Body of pancreas (tissue), 4 donors: ENCODE results near the gene SUCO.

ENCODE experiments used
- POLR2A ChIP-seq, 3 donors: fragments of 450-650 bp; IDR thresholded peaks; one replicate each; pipeline ENCODE4 v1.6.1; 2016; ENCODE audit warnings: antibody characterized with exemption in 3 of 3, mild to moderate bottlenecking in 2 of 3
- TF ChIP-seq, protein P1 (sequence below), 7 experiments: fragments of 450-650 bp in 4 of 7; fragments of 200-600 bp in 3 of 7; sonication (generic) in 3 of 7; IDR thresholded peaks; one replicate each; pipeline ENCODE4 v1.5.1; 2016 to 2019; ENCODE audit warnings: antibody characterized with exemption in 7 of 7

DNA sequence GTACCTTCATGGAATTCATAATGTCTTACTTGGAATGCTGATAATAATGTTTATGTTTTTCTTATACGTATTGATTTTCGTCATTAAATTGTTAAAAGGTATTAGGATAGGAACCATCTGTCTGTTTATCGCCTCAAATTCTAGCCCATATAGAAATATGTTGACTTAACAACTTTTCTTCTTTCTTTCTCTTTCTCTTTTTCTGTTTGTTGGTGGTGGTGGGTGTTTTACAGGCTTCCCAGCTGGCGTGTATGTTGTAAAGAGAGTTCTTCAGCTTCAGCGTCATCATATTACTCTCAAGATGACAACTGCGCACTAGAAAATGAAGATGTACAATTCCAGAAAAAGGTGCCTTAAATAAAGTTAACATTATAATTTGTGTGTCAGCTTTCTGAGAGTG is 18.3 kb downstream of the SUCO start:
- TF ChIP-seq POLR2A (IDR thresholded peaks at IDR 0.05): no peak
- TF ChIP-seq, protein P1, sequence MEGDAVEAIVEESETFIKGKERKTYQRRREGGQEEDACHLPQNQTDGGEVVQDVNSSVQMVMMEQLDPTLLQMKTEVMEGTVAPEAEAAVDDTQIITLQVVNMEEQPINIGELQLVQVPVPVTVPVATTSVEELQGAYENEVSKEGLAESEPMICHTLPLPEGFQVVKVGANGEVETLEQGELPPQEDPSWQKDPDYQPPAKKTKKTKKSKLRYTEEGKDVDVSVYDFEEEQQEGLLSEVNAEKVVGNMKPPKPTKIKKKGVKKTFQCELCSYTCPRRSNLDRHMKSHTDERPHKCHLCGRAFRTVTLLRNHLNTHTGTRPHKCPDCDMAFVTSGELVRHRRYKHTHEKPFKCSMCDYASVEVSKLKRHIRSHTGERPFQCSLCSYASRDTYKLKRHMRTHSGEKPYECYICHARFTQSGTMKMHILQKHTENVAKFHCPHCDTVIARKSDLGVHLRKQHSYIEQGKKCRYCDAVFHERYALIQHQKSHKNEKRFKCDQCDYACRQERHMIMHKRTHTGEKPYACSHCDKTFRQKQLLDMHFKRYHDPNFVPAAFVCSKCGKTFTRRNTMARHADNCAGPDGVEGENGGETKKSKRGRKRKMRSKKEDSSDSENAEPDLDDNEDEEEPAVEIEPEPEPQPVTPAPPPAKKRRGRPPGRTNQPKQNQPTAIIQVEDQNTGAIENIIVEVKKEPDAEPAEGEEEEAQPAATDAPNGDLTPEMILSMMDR (IDR thresholded peaks at IDR 0.05): no peak
